K562 (cell line): ENCODE data around the gene RABGAP1L. TPM values are rescaled to one million over a fixed set of nuclear protein-coding genes. Genes with fewer than 3 reads are reported as not detected.

Experiments used
- ATAC-seq: fragments of 200-7000 bp; cut with Tn5 transposase; 3 replicates; pipeline ENCODE4 v1.9.1; 2020; ENCODE audit warnings: moderate library complexity
- BruUV-seq: library from RNA; stranded (reverse); fragments of 400-500 nt; replicated peaks from 2 replicates; lab custom pipeline; 2021; lab: Mats Ljungman, UMichigan
- CTCF ChIA-PET: fragments of 300-600 bp; formaldehyde crosslinking; extraction: SDS; loops from one replicate; lab custom pipeline; 2021; ENCODE audit warnings: low intra/inter-chr PET ratio; lab: Yijun Ruan, JAX
- POLR2A ChIA-PET: fragments of 300-600, 350-650 bp; sonication (Branson Sonifier 250); formaldehyde crosslinking; extraction: SDS; loops from one replicate; lab custom pipeline; 2021; ENCODE audit warnings: antibody characterized with exemption, inconsistent platforms; lab: Yijun Ruan, JAX
- DNase-seq, 4 experiments: peaks; one replicate each; pipeline versions ENCODE4 v3.0.0 to v3.0.0-alpha.2; 2011 to 2018; ENCODE audit warnings: low spot score in 3 of 4, mixed read lengths in 3 of 4; ENCODE audit errors: extremely low read depth in 1 of 4
- FAIRE-seq: peaks from 2 replicates; lab custom pipeline; 2011; peaks lifted over from hg19 to GRCh38; lab: Jason Lieb, UNC
- H2AFZ ChIP-seq: 2 replicates; pipeline ENCODE4 v1.6.0; 2011; ENCODE audit warnings: low read depth, low read length, control low read depth, inconsistent platforms
- H3K27ac ChIP-seq: fragments of 200-600 bp; 3 replicates; pipeline ENCODE4 v1.8.0; 2011; ENCODE audit warnings: low read depth, mild to moderate bottlenecking, control low read depth, inconsistent platforms, low read length, moderate library complexity, mixed read lengths; ENCODE audit errors: extremely low read depth
- H3K27me3 ChIP-seq, 2 experiments: fragments of 300-600 bp in 1 of 2; 2 replicates in 1 of 2; 3 replicates in 1 of 2; pipeline versions ENCODE4 v1.6.0 to v1.8.0; 2011; ENCODE audit warnings: inconsistent platforms in 2 of 2, low read length in 2 of 2, mild to moderate bottlenecking in 1 of 2, mixed read lengths in 1 of 2, moderate library complexity in 1 of 2; ENCODE audit not compliant: control insufficient read depth in 2 of 2, insufficient read depth in 2 of 2
- H3K36me3 ChIP-seq: fragments of 300-600 bp; 3 replicates; pipeline ENCODE4 v1.8.0; 2011; ENCODE audit warnings: mild to moderate bottlenecking, low read length, inconsistent platforms; ENCODE audit not compliant: control insufficient read depth, insufficient read depth
- H3K4me1 ChIP-seq, 2 experiments: fragments of 200-600 bp in 1 of 2; replicated peaks in 1 of 2; 2 replicates in 1 of 2; 3 replicates in 1 of 2; pipeline versions ENCODE4 v1.5.1 to v1.8.0; 2011; ENCODE audit warnings: inconsistent platforms in 2 of 2, low read length in 2 of 2, mild to moderate bottlenecking in 1 of 2, mixed read lengths in 1 of 2, moderate library complexity in 1 of 2; ENCODE audit not compliant: control insufficient read depth in 2 of 2, insufficient read depth in 2 of 2
- H3K4me2 ChIP-seq: 2 replicates; pipeline ENCODE4 v1.6.1; 2011; ENCODE audit warnings: low read length, control low read depth, inconsistent platforms, mixed read lengths; ENCODE audit not compliant: insufficient read depth
- H3K4me3 ChIP-seq: fragments of 200-600 bp; sonication (generic), shearing (Covaris generic); 2 replicates; pipeline ENCODE4 v1.5.1; 2016; ENCODE audit warnings: control low read depth, inconsistent platforms
- H3K79me2 ChIP-seq: fragments of 200-600 bp; 3 replicates; pipeline ENCODE4 v1.8.0; 2011; ENCODE audit warnings: low read length, inconsistent platforms; ENCODE audit not compliant: control insufficient read depth, insufficient read depth
- H3K9ac ChIP-seq, 2 experiments: 2 replicates each; pipeline versions ENCODE4 v1.6.0 to v1.6.1; 2011; ENCODE audit warnings: low read depth in 2 of 2, low read length in 2 of 2, control low read depth in 1 of 2, inconsistent platforms in 1 of 2, mild to moderate bottlenecking in 1 of 2, mixed read lengths in 1 of 2; ENCODE audit not compliant: insufficient read depth in 1 of 2
- H3K9me1 ChIP-seq: one replicate; pipeline ENCODE4 v1.6.0; 2011; ENCODE audit warnings: inconsistent platforms, mild to moderate bottlenecking, low read length, moderate library complexity; ENCODE audit not compliant: control insufficient read depth, insufficient read depth
- H3K9me3 ChIP-seq: replicated peaks from 2 replicates; pipeline ENCODE4 v1.5.1; 2011; ENCODE audit warnings: low read depth, low read length, inconsistent platforms; ENCODE audit not compliant: control insufficient read depth, insufficient read depth
- H4K20me1 ChIP-seq: replicated peaks from 2 replicates; pipeline ENCODE4 v1.6.1; 2011; ENCODE audit warnings: low read length, inconsistent platforms, mixed read lengths; ENCODE audit not compliant: control insufficient read depth, insufficient read depth
- EGR1 ChIP-seq: fragments of 450-650 bp; conservative IDR thresholded peaks from 2 replicates; pipeline ENCODE4 v1.6.1; 2017; ENCODE audit warnings: mild to moderate bottlenecking
- HDAC1 ChIP-seq, 2 experiments: fragments of 450-650 bp; IDR thresholded peaks; 2 replicates each; pipeline ENCODE4 v1.6.1; 2016 to 2017; ENCODE audit warnings: inconsistent platforms in 1 of 2, mild to moderate bottlenecking in 1 of 2, moderate library complexity in 1 of 2
- HOMEZ ChIP-seq: fragments of 250-450 bp; sonication (Bioruptor Pico); IDR thresholded peaks from 2 replicates; pipeline ENCODE4 v1.4.0; 2020; ENCODE audit warnings: mild to moderate bottlenecking, moderate library complexity
- TEAD4 ChIP-seq, 2 experiments: sonication (generic) in 1 of 2; formaldehyde crosslinking in 1 of 2; IDR thresholded peaks; 2 replicates each; pipeline versions ENCODE4 v1.6.1 to v1.8.0; 2012 to 2022; ENCODE audit warnings: borderline replicate concordance in 1 of 2, inconsistent platforms in 1 of 2, low read length in 1 of 2, mild to moderate bottlenecking in 1 of 2, missing genetic modification reagents in 1 of 2
- TRIM24 ChIP-seq, 2 experiments: fragments of 450-650 bp; IDR thresholded peaks; 2 replicates each; pipeline ENCODE4 v1.6.1; 2016
- ZKSCAN1 ChIP-seq: fragments of 150-350 bp; IDR thresholded peaks from 2 replicates; pipeline ENCODE4 v1.6.1; 2016; ENCODE audit warnings: low read depth, low read length
- ZNF436 ChIP-seq: fragments of 250-450, 450-650 bp; sonication (Bioruptor Pico); formaldehyde crosslinking; IDR thresholded peaks from 2 replicates; pipeline ENCODE4 v1.7.0; 2020; ENCODE audit warnings: mild to moderate bottlenecking
- ZNF740 ChIP-seq, 3 experiments: fragments of 200-800 bp in 1 of 3; sonication (Bioruptor generic) in 1 of 3; sonication (generic) in 1 of 3; formaldehyde crosslinking in 1 of 3; IDR thresholded peaks; 2 replicates each; pipeline versions ENCODE4 v1.6.1 to v1.8.0; 2016 to 2022; ENCODE audit warnings: mild to moderate bottlenecking in 2 of 3, missing compliant biosample characterization in 2 of 3, missing genetic modification characterization in 2 of 3, missing genetic modification reagents in 1 of 3
- WGBS: fragments of 100-300 bp; shearing (Covaris generic); methylation state at CpG from one replicate; pipeline ENCODE4 v1.1.6; 2016; ENCODE audit warnings: low coverage, mixed read lengths; ENCODE audit not compliant: insufficient coverage; ENCODE audit errors: missing lambda C conversion rate; 5-methylcytosine and 5-hydroxymethylcytosine counted together
- in situ Hi-C: fragments of 300-500 bp; cut with MboI; formaldehyde crosslinking; loops from 4 replicates; pipeline ENCODE4 v1.15.0; 2018; ENCODE audit warnings: inconsistent platforms, mixed read lengths
- intact Hi-C: fragments of 100-400 bp; cut with micrococcal nuclease; formaldehyde crosslinking; loops from 2 replicates; pipeline ENCODE4 v1.14.2; 2022
- polyA plus RNA-seq, 8 experiments: library from polyadenylated mRNA; depleted of rRNA in 4 of 8; stranded (reverse) in 5 of 8; unstranded in 3 of 8; fragments of >200 nt; fragmentation: Nextera tagmentation in 2 of 8; fragmentation: Illumina TruSeq in 1 of 8; extraction: Ambion mirVana in 2 of 8; extraction: Trizol in 1 of 8; gene quantifications; 2 replicates each; pipeline versions ENCODE4 v1.2.1 to v1.2.3, GENCODE V29; 2011 to 2014; ENCODE audit warnings: inconsistent platforms in 1 of 8, missing spikeins in 1 of 8
- total RNA-seq, 7 experiments: library from RNA; depleted of rRNA in 6 of 7; stranded (reverse); fragments of >200 nt in 6 of 7; fragmentation: Illumina TruSeq in 2 of 7; extraction: Trizol in 2 of 7; gene quantifications; 2 replicates each; pipeline versions ENCODE4 v1.2.1 to v1.2.3, GENCODE V29; 2011 to 2021; ENCODE audit warnings: low replicate concordance in 1 of 7

RABGAP1L gene
- total and polyA plus RNA-seq, 9 of the 15 experiments (the other 6 are each of a cell fraction or from before 2014, with no cell fraction given), result 16.5 to 44.9 (median 26.7) TPM

- POLR2A ChIA-PET, result interaction anchor here (0.7 kb wide), 1 partner anchor 165 kb away, joined by 3 read pairs; no protein-coding TSS in a partner anchor
Measured at GRCh38 chr1:174797398-174797797, 638.1 kb downstream of the RABGAP1L start.

More at GRCh38 chr1:174797398-174797797, 638.1 kb downstream of the RABGAP1L start:
- CTCF ChIA-PET, result no interaction called here
- no peak overlapping the region for H2AFZ ChIP-seq
- no TSS peak for BruUV-seq
- H3K36me3 ChIP-seq, result no peaks in the 10 kb centered on the region
- ATAC-seq, result no peak; the same call in 1 of the 3 replicates
- H3K27me3 ChIP-seq, result no peaks in the 10 kb centered on the region
- TF ChIP-seq HDAC1 (IDR thresholded peaks at IDR 0.05) (0 out of 4 replicates have a peak, but pooled peaks of 1 of the 2 experiments have one; percentile 14), TRIM24 (IDR thresholded peaks at IDR 0.05) (peak in 1 of 2 experiments; percentile 63; a peak in 2 of 4 replicates), ZNF436 (CRISPR knock-in tag) (no peak), TEAD4 (IDR thresholded peaks at IDR 0.05; ENCODE audit: low read length) (peak; percentile 58; the same call in 1 of the 2 replicates), TEAD4 (CRISPR knock-in tag; IDR thresholded peaks at IDR 0.05; ENCODE audit: borderline replicate concordance) (no peak), HOMEZ (no peak), EGR1 (peak; percentile 98), ZNF740 (CRISPR knock-in tag; IDR thresholded peaks at IDR 0.05) (peak; percentile 40; the same call in 1 of the 2 replicates), ZNF740 (tag; IDR thresholded peaks at IDR 0.05) (no peak), ZKSCAN1 (no peak)
- TF ChIP-seq, all 486 proteins: peak for 5
- peaks cover 2 to 9% of the 10 kb centered on the region in 2 experiments; a peak in 3 of 5 replicates for H3K4me1 ChIP-seq
- in situ Hi-C loops, result no loop called here
- no peak overlapping the region for H3K27ac ChIP-seq
- no peaks in the 10 kb centered on the region for H3K9me1 ChIP-seq
- FAIRE-seq, result peak; percentile 15
- intact Hi-C loops, result no loop called here
- DNase-seq, result no peak
- H3K9me3 ChIP-seq, result no peaks in the 10 kb centered on the region
- no peaks in the 10 kb centered on the region for H4K20me1 ChIP-seq
- no peak overlapping the region for H3K9ac ChIP-seq
- no peak overlapping the region for H3K4me3 ChIP-seq
- no peaks in the 10 kb centered on the region for H3K79me2 ChIP-seq
- WGBS, result 49% methylated on average over 2 of the region's 2 CpGs
- no peak overlapping the region for H3K4me2 ChIP-seq
